H1 (cell line): ENCODE measurements around the gene PSG2.
"Not testable (repeated sequence)": the region's sequence is repeated elsewhere in the genome, so short reads cannot be mapped to it uniquely, and the experiment has no call there.

Experiments
- GABPA ChIP-seq: IDR thresholded peaks from 2 replicates; pipeline ENCODE4 v1.6.1; 2011; ENCODE audit warnings: mild to moderate bottlenecking, low read length, moderate library complexity, borderline replicate concordance; ENCODE audit not compliant: insufficient read depth
- POLR2A ChIP-seq, 2 experiments: IDR thresholded peaks; 1 replicate in 1 of 2; 2 replicates in 1 of 2; pipeline ENCODE4 v1.6.1; 2011; ENCODE audit warnings: low read depth in 2 of 2, low read length in 2 of 2, mild to moderate bottlenecking in 2 of 2; ENCODE audit errors: control extremely low read depth in 1 of 2
- POLR2AphosphoS5 ChIP-seq: IDR thresholded peaks from 2 replicates; pipeline ENCODE4 v1.6.1; 2011; ENCODE audit warnings: low read depth, low read length
- RAD21 ChIP-seq, 2 experiments: IDR thresholded peaks in 1 of 2; conservative IDR thresholded peaks in 1 of 2; 2 replicates each; pipeline ENCODE4 v1.6.1; 2011; ENCODE audit warnings: low read depth in 2 of 2, low read length in 2 of 2, improper control_type of control experiment in 1 of 2, inconsistent platforms in 1 of 2, mild to moderate bottlenecking in 1 of 2, moderate library complexity in 1 of 2
- TBP ChIP-seq: IDR thresholded peaks from 2 replicates; pipeline ENCODE4 v1.6.1; 2011; ENCODE audit warnings: low read depth, low read length, improper control_type of control experiment
- TF ChIP-seq, protein P1 (sequence below), 3 experiments: IDR thresholded peaks; 1 replicate in 2 of 3; 2 replicates in 1 of 3; pipeline versions ENCODE4 v1.5.1 to v1.6.1; 2011; ENCODE audit warnings: low read length in 3 of 3, mild to moderate bottlenecking in 3 of 3, inconsistent platforms in 2 of 3, low read depth in 1 of 3, moderate library complexity in 1 of 3; ENCODE audit not compliant: insufficient read depth in 1 of 3; ENCODE audit errors: control extremely low read depth in 1 of 3
- TF ChIP-seq, protein P2 (sequence below): IDR thresholded peaks from 2 replicates; pipeline ENCODE4 v1.6.1; 2011; ENCODE audit warnings: low read length, improper control_type of control experiment
- TF ChIP-seq, protein P3 (sequence below): IDR thresholded peaks from 2 replicates; pipeline ENCODE4 v1.6.1; 2012; ENCODE audit warnings: inconsistent platforms

- TF ChIP-seq RAD21 (IDR thresholded peaks at IDR 0.05 in 1 of 2, conservative IDR thresholded peaks at IDR 0.05 in 1 of 2; ENCODE audit: low read depth in 2 of 2, low read length in 2 of 2); GABPA; TBP; POLR2A (IDR thresholded peaks at IDR 0.05; ENCODE audit: control extremely low read depth in 1 of 2, low read depth in 2 of 2, low read length in 2 of 2); POLR2AphosphoS5: not testable (repeated sequence)
- TF ChIP-seq, protein P1, sequence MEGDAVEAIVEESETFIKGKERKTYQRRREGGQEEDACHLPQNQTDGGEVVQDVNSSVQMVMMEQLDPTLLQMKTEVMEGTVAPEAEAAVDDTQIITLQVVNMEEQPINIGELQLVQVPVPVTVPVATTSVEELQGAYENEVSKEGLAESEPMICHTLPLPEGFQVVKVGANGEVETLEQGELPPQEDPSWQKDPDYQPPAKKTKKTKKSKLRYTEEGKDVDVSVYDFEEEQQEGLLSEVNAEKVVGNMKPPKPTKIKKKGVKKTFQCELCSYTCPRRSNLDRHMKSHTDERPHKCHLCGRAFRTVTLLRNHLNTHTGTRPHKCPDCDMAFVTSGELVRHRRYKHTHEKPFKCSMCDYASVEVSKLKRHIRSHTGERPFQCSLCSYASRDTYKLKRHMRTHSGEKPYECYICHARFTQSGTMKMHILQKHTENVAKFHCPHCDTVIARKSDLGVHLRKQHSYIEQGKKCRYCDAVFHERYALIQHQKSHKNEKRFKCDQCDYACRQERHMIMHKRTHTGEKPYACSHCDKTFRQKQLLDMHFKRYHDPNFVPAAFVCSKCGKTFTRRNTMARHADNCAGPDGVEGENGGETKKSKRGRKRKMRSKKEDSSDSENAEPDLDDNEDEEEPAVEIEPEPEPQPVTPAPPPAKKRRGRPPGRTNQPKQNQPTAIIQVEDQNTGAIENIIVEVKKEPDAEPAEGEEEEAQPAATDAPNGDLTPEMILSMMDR (IDR thresholded peaks at IDR 0.05; ENCODE audit: control extremely low read depth in 1 of 3, insufficient read depth in 1 of 3, low read depth in 1 of 3, low read length in 3 of 3): not testable (repeated sequence)
- TF ChIP-seq, protein P2, sequence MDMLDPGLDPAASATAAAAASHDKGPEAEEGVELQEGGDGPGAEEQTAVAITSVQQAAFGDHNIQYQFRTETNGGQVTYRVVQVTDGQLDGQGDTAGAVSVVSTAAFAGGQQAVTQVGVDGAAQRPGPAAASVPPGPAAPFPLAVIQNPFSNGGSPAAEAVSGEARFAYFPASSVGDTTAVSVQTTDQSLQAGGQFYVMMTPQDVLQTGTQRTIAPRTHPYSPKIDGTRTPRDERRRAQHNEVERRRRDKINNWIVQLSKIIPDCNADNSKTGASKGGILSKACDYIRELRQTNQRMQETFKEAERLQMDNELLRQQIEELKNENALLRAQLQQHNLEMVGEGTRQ: not testable (repeated sequence)
- TF ChIP-seq, protein P3, sequence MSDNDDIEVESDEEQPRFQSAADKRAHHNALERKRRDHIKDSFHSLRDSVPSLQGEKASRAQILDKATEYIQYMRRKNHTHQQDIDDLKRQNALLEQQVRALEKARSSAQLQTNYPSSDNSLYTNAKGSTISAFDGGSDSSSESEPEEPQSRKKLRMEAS: not testable (repeated sequence)
Observed at GRCh38 chr19:43062418-43062817, 20.1 kb downstream of the PSG2 start.
